Left colon (tissue), 2 donors: ENCODE data around the gene MSTO1. TPM values are rescaled to one million over a fixed set of nuclear protein-coding genes. Genes with fewer than 3 reads are reported as not detected.
"Not testable (repeated sequence)": the region's sequence is repeated elsewhere in the genome, so short reads cannot be mapped to it uniquely, and the experiment has no call there.

Experiments used
- ATAC-seq: fragments of 200-7000 bp; cut with Tn5 transposase; one replicate; pipeline ENCODE4 v1.9.1; 2020; ENCODE audit warnings: mild to moderate bottlenecking, moderate library complexity
- DNase-seq, 2 donors: peaks; one replicate each; pipeline ENCODE4 v3.0.0-alpha.2; 2020
- intact Hi-C, 2 donors: fragments of 100-400 bp; cut with DNase I in 1 of 2; cut with micrococcal nuclease in 1 of 2; formaldehyde crosslinking; loops; one replicate each; pipeline versions ENCODE4 v1.11.2 to v1.14.0; 2022; cut with DNase I, micrococcal nuclease
- long read RNA-seq: library from polyadenylated mRNA; unstranded; transcript quantifications from one replicate; pipeline ENCODE4 v2.0.0, GENCODE V29; 2021
- total RNA-seq, 2 donors: library from RNA; stranded (reverse); fragmentation: NEBNext Ultra II Directional; extraction: Animal tissue kit (Norgen Biotek cat#: 25700); gene quantifications; one replicate each; pipeline ENCODE4 v1.2.1, GENCODE V29; 2021
- donor health status: DM: no; HTN: no; CAD: no.
- donor health status: DM: yes; HTN: yes; CAD: no.

MSTO1 gene
- total RNA-seq: 10 to 100 TPM; 14.6 to 19.6 TPM
- long read RNA-seq, transcript MSTO1-201 (14 exons, 2,431 nt): major isoform, 8 of 21 reads
- long read RNA-seq, partial matches to known transcripts: 3 of 21 reads
- long read RNA-seq, other reads (novel, unspliced or antisense): 9 of 21 reads

- intact Hi-C loops: no loop called here
- ATAC-seq: peak; percentile 99
Observed at GRCh38 chr1:155609515-155610256, at the start of gene MSTO1. Gene MSTO1, plus strand, starts transcription at chr1:155610218. Its CDS starts 31 bp downstream, at chr1:155610249.

DNA sequence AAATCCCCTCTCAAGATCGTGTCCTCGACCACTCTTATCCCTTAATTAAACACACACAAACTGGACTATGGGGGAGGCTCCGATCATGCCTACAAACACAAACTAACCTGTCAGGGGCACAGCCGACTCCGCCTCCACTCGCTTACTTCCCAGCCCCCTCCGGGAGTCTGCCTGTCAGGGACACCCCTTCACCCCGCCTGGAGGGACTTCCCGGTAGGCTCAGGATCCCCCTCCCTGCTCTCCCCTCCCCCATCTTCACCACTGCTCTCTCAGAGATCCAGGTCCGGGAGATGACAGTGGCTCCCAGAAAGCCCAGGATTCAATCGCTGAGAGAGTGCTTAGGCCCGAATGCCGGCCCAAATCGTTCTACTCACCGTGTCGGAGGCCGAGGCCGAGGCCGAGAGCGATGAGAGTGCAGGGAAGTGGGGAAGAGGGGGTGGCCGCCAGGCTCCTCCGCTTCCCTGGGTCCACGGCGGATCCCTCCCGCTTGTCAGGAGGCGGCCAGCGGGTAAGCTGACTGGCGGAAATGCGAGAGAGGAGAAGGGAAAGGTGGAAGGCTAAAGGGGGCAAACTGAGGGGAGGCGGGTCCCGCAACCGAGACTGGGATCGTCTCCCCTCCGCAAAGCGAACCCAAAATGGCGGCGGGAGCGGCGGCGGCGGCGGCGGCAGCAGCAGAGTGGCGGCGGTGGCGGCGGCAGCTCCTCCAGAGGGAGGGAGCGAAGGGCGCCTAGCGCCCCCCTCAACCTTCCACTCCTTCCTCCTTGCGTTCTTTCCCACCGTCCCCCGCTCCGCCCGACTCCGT is 48.0 kb upstream of the MSTO1 start:
- DNase-seq (peak; percentile 46 to 57), ATAC-seq (peak; percentile 36)
- intact Hi-C loops: loop anchor here in 1 of 2 donors (10.0 kb wide), 1 partner anchor 227 kb away; no protein-coding TSS in a partner anchor

More at GRCh38 chr1:155609515-155610256, at the start of gene MSTO1:
- peak; percentile 97 to 98 for DNase-seq

DNA sequence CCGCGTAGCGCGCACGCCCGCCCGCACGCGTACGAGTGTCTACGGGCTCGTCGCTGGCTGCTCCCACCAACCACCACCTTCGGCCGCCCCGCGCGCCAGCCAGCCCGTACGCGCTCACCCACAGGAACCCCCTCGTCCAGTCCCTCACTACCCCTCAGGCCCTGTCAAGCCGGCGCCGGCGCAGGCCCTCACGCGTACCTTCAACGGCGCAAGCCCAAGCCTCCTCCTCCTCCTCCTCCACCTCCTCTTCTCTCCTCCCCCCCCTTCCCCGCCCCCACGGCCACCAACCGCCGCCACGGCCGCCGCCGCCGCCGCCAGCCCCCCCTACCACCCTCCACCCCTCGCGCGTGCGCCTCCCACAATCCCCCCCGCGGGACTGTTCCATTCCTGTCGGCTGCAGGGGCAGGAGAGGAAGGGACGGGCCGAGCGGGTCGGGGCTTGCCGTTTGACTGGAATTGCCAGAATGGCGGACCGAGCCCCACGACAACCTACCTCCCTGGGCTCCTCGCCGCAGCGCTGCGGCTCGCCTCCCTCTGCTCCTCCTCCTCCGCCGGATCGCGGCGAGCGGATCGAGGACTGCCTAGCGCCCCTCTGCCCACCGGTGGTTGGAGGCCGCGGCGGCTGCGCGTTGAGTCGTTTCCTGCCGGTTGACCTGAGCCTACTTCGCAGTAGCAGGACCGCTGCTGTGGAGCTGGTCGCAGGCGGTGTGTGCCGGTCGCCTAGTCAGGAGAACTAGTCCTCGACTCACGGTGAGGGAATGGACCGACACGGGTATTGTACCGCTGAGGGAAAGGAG is 47.2 kb upstream of the MSTO1 start, which contains the start of gene ASH1L:
Gene ASH1L, minus strand, starts transcription at position 223 of the 796 bp plus-strand sequence. CDS start 41,284 bp downstream, outside the sequence.
- DNase-seq: peak; percentile 93 to 94
- intact Hi-C loops: loop anchor here in 1 of 2 donors (10.0 kb wide), 1 partner anchor 228 kb away; no protein-coding TSS in a partner anchor
- ATAC-seq: peak; percentile 86

GRCh38 chr1:155563377-155564022 is 46.5 kb upstream of the MSTO1 start:
- DNase-seq: not testable (repeated sequence)
- intact Hi-C loops: loop anchor here in 1 of 2 donors (10.0 kb wide), 1 partner anchor 229 kb away; no protein-coding TSS in a partner anchor
- ATAC-seq: peak; percentile 13

GRCh38 chr1:155569988-155570592 is 39.9 kb upstream of the MSTO1 start:
- no peak for DNase-seq
- ATAC-seq: no peak
- intact Hi-C loops: loop anchor here in 1 of 2 donors (10.0 kb wide), 1 partner anchor 235 kb away; no protein-coding TSS in a partner anchor

DNA sequence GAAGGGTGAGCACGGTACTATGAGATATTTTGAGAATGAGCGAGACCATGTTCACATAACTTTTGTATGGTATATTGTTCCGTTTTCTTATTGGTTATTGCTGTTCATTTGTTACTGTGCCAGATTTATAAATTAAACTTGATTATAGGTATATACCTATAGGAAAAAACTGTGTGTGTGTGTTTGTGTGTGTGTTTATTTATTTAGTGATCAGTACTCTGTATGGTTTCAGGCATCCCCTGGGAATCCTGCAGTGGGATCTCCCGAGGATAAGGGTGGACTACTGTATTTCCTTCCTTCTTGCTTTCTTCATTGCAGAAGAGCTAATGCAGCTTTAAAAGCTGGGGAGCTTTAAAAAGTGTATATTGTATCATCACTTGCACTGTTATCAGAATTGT is 39.4 kb upstream of the MSTO1 start:
- intact Hi-C loops: no loop called here
- DNase-seq: no peak
- ATAC-seq: no peak

GRCh38 chr1:155574077-155574476 is 35.9 kb upstream of the MSTO1 start:
- ATAC-seq (no peak), DNase-seq (no peak)
- intact Hi-C loops: no loop called here

DNA sequence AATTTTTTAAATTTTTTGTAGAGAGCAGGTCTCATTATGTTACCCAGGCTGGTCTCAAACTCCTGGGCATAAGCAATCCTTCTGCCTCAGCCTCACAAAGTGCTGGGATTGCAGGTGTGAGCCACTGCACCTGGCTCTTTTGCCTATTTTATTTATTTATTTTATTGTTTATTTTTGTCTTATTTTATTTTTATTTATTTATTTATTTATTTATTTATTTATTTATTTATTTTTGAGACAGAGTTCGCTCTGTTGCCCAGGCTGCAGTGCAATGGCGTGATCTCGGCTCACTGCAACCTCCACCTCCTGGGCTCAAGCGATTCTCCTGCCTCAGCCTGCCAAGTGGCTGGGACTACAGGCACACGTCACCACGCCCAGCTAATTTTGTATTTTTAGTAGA is 34.4 kb upstream of the MSTO1 start:
- DNase-seq, intact Hi-C loops, ATAC-seq: not testable (repeated sequence)

DNA sequence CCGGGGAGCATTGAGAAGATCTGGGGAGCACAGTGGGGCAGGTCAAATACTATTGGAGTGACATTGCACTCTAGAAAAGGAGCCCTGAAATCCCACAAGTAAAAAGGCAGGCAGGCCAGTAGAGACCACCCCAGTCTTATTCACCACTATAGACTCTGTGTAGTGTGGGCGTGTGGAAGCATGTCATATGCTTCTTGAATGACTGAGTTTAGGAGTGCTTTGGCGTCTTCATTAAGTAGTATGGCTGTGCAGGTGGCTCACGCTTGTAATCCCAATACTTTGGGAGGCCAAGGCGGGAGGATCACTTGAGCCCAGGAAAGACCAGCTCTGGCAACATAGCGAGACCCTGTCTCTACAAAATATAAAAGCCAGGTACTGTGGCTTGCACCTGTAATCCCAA is 26.2 kb upstream of the MSTO1 start:
- DNase-seq, intact Hi-C loops, ATAC-seq: not testable (repeated sequence)

- intact Hi-C loops, ATAC-seq, DNase-seq: not testable (repeated sequence)
Observed at GRCh38 chr1:155589282-155589681, 20.7 kb upstream of the MSTO1 start.

GRCh38 chr1:155590516-155591247 is 19.3 kb upstream of the MSTO1 start:
- intact Hi-C loops, ATAC-seq, DNase-seq: not testable (repeated sequence)

GRCh38 chr1:155591770-155592169 is 18.2 kb upstream of the MSTO1 start:
- ATAC-seq (peak; percentile 75), DNase-seq (no peak)
- intact Hi-C loops: no loop called here

DNA sequence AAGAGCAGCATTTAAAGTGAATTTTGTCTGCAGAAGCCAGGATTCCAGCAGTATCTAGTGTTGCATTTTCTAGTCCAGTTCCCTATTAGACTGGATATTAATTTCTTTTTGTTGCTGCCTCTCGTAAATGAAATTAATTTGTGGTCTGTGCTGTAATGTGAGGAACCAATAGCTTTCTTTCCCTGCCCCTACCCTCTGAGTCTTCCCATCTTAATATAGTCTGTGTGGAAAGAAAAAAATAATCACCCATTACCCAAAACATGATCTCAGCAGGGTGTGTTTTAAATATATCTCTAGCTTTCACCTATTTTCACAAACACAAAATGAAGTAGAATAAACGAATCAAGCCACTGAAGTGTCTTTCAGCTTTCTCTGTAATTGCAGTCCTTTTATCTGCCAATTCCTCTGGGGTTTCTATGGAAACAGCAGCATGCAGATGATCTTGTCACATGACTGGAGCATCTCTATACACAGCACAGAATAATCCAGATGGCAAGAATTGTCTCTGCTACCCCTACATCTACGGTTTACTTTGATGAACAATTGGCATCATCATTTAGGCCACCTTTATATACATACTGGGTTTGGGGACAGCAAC is 14.0 kb upstream of the MSTO1 start:
- DNase-seq, intact Hi-C loops: not testable (repeated sequence)

GRCh38 chr1:155596864-155597263 is 13.2 kb upstream of the MSTO1 start:
- intact Hi-C loops: no loop called here
- ATAC-seq: no peak
- no peak for DNase-seq

More for the DNA sequence above, 14.0 kb upstream of the MSTO1 start:
- ATAC-seq: not testable (repeated sequence)

DNA sequence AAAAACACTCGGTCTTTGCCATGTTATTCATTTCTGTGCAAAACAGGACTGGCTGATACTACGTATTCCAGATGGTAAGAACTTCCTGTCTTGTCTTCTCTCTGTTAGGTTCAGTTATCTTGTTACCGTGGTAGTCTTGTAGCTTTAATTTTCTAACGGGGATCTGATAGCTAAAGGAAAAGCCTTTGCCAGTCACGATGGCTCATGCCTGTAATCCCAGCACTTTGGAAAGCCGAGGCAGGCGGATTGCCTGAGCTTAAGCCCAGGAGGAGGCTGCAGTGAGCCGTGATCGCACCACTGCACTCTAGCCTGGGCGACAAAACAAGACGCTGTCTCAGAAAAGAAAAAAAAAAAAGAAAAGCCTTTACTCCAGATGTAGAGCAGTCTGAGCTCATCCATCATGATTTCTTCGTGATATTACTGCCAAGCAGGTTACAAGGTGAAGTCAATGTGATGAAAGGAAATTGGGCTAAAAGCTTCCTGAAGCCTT is 11.1 kb upstream of the MSTO1 start:
- intact Hi-C loops: no loop called here
- DNase-seq (no peak), ATAC-seq (no peak)
